Bone marrow (tissue), 2 donors: ENCODE data around the gene MRPL41.
A peak's percentile ranks its signal among the peaks of the same experiment; 100 is the strongest.
"Not testable (repeated sequence)": the region's sequence is repeated elsewhere in the genome, so short reads cannot be mapped to it uniquely, and the experiment has no call there.

Experiments
- DNase-seq, 2 donors: peaks; one replicate each; lab custom pipeline; 2025; lab: John Stamatoyannopoulos, UW

The MRPL41 gene

DNA sequence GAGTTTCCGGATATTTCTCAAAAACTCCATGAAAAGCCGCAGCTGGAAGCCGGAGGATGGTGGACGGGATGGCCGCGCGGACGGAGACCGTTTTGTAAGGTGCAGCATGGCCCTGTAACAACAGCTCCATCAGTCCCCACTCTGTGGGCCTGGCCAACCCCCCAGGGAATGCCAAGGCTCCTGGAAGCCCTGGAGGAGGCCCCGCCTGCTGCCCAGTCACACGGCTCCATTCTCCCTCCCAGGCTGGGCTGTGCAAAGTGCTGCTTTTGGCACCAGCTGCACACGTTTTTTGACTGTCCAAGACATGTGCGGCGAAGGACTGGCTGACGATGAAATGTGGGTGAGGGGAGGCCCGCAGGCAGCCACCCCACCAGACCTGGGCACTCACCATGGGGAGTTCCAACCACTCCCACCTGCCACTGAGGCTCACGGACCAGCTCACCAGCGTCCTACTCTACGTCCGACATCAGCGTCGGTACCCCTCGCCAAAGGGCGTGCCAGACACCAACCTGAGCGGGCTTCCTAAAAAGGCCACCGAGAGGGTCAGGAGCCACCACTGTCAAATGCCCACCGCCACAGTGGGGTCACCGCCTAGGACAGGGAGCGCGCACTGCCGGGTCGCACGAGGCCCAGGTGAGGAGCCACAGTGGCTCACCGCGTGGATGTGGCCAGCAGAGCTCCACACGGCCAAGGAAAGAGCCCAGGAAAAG is 28.8 kb upstream of the MRPL41 start:
- DNase-seq = no peak

DNA sequence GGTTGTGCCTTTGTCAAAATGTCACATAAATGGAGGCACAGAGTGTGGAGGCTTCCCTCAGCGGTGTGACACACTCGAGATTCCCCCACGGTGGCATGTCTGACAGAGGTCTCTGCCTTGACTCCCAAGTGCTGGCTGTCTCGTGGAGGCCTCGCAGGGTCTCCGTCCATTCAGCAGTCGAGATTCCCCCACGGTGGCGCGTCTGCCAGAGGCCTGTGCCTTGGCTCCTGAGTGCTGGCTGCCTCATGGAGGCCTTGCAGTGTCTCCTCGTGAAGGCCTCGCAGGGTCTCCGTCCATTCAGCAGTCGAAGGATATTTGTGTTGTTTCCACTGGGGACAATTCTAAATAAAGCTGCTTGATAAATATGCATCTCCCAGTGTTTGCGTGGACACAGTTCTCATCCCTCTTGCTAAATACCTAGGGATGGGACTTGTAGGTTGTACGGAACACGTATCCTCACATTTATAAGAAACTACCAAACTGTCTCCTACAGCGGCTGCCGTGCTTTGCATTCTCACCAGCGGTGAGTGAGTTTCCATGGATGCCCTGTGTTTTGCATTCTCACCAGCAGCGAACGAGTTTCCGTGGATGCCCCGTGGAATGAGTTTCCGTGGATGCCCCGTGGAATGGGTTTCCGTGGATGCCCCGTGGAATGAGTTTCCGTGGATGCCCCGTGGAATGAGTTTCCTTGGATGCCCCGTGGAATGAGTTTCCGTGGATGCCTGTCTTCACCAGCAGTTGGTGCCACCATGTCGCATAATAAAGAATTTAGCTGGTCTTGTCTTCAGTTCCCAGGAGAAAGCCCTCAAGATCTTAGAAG is 27.3 kb upstream of the MRPL41 start:
- DNase-seq = no peak

DNA sequence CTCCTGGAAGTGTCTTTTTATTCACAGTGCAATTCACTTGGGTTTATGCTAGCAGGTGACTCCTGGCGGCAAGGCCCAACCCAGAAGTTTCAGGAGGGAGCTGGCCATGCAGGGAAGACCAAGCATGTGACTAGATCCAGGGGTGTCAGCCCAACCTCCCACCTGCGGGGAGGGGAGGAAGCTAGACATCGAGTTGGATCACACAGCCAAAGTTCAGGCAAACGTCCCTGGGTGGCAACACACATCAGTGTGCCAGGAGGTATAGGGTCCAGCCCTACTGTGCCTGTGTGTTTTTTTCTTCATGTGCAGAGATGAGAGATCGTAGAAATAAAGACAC is 26.7 kb upstream of the MRPL41 start:
- no peak for DNase-seq

DNA sequence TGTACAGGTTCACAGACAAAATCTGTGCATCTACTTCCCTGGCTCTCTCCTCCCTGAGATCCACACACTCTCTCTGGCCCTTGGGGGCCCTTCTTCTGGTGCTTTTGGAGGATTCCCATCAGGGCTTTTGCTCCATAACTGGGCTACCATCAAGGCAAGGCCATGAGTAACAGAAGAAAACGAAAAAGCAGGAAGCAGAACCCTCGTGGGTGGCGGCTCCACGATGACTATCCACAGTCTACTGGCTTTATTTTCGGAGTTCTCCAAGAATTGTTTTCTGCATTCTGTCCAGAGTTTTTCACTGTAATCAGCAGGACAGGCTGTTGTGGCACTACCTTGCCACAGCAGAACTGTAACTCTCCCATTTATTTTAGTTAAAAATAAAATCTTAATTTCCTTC is 21.3 kb upstream of the MRPL41 start:
- no peak for DNase-seq

DNA sequence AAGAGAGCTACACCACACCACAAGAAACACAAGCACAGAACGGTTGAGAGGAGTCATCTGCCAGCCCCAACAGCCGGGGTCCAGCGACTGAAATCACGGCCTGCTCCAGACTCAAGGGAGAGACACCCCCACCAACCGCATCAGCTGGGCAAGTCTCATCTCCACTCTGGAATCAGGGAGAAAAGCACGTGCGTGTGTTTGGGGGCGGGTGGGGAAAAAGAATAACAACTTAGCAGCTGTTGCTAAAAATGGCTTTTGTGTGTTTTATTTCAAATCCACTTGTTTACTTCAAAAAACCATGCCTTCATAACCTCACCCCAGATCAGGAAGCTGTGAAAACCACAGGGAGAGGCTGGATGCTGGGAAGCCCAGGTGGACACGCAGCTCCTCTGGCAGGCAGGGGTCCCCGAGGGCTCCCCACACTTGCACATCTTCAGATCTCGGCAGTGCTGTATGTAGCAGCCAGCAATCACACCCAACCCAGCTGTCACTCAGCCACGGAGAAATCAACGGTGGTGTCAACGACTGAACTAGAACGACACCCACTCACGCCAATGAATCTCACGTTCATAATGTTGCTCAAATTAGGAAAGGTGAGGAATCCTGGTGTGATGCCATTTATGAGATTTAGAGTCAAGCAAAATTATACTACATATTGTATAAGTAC is 20.4 kb upstream of the MRPL41 start:
- DNase-seq = no peak

DNA sequence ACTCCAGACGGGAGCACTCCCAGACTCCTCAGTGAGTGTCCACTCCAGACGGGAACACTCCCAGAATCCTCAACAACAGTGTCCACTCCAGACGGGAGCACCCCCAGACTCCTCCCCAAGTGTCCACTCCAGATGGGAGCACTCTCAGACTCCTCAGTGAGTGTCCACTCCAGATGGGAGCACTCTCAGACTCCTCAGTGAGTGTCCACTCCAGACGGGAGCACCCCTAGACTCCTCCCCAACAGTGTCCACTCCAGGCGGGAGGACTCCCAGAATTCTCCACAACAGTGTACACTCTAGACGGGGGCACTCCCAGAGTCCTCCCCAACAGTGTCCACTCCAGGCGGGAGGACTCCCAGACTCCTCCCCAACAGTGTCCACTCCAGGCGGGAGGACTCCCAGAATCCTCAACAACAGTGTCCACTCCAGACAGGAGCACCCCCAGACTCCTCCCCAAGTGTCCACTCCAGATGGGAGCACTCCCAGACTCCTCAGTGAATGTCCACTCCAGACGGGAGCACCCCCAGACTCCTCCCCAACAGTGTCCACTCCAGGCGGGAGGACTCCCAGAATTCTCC is 18.7 kb upstream of the MRPL41 start:
- not testable (repeated sequence) for DNase-seq

DNA sequence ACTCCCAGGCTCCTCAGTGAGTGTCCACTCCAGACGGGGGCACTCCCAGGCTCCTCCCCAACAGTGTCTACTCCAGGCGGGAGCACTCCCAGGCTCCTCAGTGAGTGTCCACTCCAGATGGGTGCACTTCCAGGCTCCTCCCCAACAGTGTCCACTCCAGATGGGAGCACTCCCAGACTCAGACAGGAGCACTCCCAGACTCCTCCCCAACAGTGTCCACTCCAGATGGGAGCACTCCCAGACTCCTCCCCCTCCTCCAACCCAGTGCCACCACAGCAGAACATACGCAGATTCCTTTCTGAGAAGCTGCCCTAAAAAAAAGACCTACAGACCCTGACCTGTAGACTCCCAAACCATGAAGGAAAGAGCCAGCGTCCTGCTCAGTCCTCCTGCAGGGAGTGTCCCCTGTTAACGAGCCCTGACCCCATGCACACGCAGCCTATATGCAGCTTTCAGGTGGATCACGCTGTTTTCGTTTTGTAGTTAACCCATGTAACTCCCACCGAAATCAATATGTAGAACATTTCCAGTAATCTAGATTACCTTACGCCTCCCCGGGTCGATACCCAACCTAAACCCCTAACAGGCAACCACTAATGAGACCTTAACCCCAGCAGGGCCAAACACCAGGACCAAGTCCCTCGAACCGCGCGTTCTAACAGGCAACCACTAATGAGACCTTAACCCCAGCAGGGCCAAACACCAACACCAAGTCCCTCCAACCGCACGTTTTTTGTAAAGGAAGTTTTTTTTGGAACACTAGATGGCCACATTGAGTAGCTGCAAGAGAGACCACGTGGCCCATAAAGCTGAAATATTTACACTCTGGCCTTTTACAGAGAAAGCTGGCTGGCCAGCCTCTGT is 17.2 kb upstream of the MRPL41 start:
- DNase-seq = no peak

DNA sequence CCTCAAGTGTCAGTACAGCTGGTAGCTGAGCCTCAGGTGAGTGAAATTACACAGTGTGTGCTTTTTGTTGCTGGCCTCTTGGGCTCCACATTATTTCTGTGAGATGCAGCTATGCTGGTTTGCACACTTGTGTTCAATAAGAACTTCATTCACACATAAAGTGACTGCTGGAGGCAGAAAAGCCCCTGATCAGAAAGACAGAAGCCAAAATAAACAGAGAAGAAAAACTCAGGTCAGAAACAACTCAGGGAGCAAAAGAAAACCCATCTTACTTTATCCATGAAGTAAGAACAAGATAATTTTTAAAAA is 16.6 kb upstream of the MRPL41 start:
- no peak for DNase-seq

DNA sequence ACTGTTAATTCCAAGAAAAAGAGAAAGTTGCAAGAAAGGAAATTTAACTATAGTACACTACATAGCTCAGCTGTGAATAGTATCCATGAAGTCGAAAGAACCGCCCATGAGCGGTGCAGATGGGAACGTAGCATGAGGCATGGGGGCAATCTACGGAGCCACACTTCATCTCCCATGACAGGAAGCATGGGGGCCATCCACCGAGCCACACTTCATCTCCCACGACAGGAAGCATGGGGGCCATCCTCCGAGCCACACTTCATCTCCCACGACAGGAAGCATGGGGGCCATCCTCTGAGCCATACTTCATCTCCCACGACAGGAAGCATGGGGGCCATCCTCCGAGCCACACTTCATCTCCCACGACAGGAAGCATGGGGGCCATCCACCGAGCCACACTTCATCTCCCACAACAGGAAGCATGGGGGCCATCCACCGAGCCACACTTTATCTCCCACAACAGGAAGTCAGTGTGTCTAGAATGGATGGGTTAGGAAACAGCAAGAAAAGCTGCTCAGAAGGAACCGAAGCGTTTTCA is 15.0 kb upstream of the MRPL41 start:
- DNase-seq = peak in 1 of 2 donors; percentile 5

DNA sequence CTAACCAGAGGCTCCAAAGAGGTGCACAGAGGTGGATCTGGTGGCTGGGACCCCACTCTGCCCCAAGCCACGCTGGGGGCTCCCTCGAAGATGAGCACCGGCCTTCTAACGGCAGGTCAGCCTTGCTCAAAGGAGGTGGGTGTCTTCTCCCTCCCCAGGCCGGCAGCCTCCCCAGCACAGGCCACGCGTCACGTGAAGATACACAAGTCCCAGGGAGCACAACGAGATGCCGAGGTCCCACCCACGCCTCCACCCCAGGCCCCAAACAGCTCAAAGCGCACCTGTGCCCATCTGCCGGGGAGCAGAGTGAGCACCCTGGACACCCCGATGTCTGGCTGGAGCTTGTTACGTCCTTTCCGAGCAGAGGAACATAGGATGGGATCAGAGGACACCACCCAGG is 13.6 kb upstream of the MRPL41 start:
- DNase-seq = no peak

DNA sequence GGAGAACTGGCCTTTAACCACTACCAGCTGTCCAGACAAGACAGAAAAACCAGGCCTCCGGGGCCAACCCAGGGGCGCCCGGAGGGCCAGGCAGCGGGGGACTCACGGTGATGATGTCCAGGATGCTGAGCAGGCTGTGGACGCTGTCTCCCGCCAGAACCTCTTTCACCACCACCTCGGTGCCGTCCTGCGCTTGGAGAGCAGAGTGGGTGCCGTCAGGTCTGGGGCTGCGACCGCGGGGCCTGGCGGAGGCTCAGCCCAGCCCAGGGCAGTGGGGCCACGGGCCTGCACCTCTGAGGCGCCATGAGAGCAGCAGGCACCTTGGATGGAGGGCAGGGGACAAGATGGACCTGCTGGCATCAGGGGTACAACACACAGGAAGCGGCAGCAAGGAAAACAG is 11.1 kb upstream of the MRPL41 start:
- DNase-seq = no peak

DNA sequence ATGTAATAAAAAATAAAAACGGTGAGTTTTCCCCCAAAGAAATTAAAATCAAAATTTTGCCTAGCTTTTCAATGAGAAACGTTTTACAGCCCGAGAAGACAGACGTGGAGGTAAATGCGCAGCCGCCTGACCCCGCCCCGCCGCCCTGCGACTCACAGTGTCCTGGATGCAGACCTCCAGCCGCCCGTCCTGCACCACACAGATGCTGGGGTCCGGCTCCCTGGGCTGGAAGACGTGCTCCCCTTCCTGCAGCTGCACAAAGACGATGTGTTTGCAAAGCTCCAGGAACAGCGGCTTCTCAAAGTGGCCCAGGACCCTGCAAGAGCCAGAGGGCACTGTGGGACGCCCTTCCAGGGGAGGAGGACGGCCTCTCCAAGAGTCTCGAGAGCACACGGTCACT is 9.2 kb upstream of the MRPL41 start:
- DNase-seq = no peak

DNA sequence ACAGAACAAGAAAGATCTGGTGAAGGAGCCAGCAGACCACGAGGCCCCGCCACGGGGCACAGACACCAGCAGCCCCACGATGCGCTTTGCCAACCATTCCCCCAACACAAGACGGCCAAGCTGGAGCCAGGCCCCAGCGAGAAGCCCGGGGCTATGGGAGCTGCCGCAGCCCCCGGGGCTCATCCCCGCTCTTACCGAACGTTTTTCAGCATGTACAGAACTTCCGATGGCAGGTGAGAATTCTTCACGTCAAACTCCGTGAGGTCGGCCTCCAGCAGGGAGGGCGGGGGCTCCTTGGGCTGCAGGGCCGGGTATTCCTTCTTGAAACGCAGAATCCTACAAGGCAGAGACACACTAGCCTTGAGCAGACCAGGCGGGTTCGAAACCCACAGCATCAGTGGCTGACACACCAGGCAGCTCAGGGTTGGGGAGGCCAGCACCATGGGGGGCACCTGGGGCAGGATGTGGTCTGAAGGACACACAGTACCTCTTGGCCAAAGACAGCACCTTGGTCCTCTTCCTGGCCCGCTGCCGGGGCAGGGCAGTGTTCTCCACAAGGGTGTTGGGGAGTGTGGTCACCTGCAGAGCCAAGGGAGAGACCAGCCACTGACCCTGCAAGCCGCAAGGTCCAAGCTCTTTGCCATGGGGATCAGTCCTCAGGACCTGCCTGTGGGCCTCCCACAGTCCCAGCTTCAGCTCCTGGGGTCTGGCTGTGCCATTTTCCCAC is 8.3 kb upstream of the MRPL41 start:
- DNase-seq = no peak

DNA sequence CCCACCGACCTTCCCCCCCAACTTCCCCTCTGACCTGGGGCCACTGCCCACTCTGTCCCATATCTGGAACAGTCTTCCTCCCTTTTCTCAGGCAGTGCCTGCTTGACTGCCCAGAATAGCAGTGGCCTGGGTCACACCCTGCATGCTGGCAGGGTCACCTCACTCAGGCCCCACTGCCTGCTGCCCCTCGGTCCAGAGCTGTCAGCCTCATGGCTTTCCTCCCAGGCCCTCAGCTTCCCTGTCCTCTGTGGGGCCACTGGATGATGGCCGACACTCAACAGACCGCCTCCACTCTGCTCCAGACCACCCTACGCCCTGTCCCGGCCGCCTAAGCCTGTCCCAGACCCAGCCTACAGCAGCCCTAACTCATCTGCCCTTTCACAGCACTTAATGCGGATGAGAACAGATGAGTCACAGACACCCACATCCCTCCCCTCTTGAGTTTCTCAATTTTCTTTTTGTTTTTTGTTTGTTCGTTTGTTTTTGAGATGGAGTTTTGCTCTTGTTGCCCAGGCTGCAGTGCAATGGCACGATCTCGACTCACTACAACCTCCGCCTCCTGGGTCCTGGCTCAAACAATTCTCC is 7.4 kb upstream of the MRPL41 start:
- DNase-seq = no peak

DNA sequence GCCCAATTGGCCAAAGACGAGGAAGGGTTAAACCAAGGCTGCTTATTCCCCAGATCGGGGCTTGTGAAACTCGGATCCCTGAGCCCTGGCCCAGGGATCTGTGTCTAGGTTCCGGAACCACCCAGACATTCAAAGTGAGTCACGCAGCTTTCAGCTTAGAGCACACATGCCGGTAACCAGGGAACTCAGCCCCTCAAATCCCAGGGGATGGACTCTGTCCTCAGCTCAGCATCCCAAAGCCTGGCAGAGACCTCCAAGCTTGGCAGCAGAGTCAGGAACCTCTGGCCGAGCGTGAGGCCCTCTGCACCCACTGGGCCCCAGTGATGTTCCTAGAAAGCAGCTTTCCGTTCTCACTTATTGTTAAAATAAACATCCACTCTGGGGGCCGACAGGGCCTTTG is 6.6 kb upstream of the MRPL41 start:
- DNase-seq = no peak

DNA sequence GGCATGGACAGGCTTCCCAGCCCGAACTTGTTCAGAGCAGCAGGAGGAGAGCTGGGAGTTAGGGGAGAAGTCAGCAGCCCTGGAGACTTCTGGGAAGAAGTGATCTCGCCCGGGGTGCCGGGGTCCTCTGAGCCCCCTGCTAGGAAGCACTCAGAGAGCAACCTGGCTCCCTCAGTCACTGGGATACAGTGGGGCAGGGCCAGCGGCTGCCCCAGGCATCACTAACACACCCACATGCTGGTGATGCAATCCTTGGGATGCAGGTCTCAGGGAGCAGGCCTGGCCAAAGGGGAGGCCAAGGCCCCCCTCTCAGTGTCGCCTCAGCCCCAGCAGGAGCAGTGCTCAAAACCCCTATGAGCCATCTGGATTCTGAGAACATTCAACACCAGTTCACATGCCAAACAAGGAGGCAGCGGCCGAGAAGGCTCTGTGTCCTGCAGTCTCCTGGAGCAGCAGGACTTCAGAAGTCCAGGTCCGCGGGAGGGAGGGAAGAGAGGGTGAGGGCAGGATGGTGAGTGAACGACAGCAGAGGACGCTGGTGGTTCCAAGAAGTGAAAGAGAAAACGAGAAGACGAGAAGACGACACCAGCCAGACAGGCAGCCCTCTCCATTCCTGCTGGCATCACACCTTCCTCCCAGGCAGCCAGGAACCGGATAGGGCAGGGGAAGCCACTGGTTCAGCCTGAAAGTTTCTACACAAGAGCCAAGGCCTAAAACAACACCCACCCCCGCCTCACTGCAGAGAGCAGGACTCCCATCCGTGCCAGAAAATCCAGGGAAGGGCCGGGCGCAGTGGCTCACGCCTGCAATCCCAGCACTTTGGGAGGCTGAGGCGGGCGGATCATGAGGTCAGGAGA is 3.8 kb upstream of the MRPL41 start:
- DNase-seq = no peak

DNA sequence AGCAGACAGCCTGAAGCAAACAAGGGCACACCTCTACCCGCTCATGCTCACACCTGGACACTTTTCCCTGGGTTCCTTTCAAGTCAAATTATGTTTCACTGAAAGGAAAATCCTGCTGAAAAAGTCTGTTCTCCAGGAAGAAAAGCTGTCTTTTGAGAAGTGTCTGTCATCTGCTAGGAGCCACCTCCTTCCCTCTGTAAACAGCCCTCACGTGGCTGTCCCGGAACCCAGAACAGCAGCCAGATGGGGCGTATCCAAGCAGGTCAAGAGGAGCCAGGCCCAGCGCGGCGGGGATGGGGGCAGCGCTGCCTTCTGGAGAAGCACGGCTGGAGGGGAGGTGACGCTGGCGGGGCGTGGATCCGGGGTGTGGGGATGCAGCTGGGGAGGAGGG is 1.5 kb upstream of the MRPL41 start, which contains the start of gene PNPLA7:
TSS of gene PNPLA7 (minus strand) at position 172 of the 391 bp plus-strand sequence. CDS start 205 bp downstream, outside the sequence.
- peak; percentile 9 to 28 for DNase-seq

DNA sequence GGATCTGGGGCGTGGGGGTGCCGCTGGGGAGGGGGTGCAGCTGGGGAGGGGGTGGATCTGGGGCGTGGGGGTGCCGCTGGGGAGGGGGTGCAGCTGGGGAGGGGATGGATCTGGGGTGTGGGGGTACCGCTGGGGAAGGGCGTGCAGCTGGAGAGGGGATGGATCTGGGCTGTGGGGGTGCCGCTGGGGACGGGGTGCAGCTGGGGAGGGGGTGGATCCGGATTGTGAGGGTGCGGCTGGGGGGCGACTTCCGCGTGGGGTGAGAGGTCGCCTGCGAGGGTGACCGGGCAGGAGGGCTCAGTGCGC is 768 bp upstream of the MRPL41 start:
- DNase-seq = not testable (repeated sequence)

DNA sequence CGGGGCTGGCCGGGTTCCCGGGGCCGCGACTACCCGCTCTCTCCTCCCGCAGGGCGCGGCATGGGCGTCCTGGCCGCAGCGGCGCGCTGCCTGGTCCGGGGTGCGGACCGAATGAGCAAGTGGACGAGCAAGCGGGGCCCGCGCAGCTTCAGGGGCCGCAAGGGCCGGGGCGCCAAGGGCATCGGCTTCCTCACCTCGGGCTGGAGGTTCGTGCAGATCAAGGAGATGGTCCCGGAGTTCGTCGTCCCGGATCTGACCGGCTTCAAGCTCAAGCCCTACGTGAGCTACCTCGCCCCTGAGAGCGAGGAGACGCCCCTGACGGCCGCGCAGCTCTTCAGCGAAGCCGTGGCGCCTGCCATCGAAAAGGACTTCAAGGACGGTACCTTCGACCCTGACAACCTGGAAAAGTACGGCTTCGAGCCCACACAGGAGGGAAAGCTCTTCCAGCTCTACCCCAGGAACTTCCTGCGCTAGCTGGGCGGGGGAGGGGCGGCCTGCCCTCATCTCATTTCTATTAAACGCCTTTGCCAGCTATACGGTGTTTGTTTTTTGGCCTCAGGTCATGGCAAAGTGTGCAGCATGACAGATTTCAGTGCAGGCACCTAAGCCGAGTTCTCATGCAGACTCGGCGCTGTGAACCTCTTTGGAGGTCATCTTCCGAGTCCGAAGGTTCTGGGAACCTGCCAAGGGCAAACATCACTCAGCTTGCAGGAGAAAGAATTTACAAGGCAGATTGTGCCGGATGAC is 516 bp downstream of the MRPL41 start:
- DNase-seq = no peak
